GM10266 (cell line): Measurements from ENCODE around the gene SDR42E2.

Experiments used
- DNase-seq: peaks from one replicate; pipeline ENCODE4 v3.0.0; 2012; ENCODE audit errors: extremely low spot score
- CTCF ChIP-seq: IDR thresholded peaks from 2 replicates; pipeline ENCODE4 v1.5.1; 2012; ENCODE audit warnings: mild to moderate bottlenecking, low read depth; ENCODE audit not compliant: control insufficient read depth, insufficient read depth; ENCODE audit errors: missing control alignments

The SDR42E2 gene

GRCh38 chr16:22161999-22162655, at the start of gene SDR42E2:
SDR42E2 (plus strand) TSS chr16:22162506; CDS start chr16:22165583, 3,077 bp downstream.
- no peak for DNase-seq
- no peak for TF ChIP-seq CTCF

- TF ChIP-seq CTCF = no peak
- DNase-seq = no peak
Observed at GRCh38 chr16:22116095-22116700, 46.1 kb upstream of the SDR42E2 start.

- DNase-seq = no peak
- no peak for TF ChIP-seq CTCF
Observed at GRCh38 chr16:22117609-22118008, 44.7 kb upstream of the SDR42E2 start.

- TF ChIP-seq CTCF = no peak
- no peak for DNase-seq
Observed at GRCh38 chr16:22120440-22120839, 41.9 kb upstream of the SDR42E2 start.

- TF ChIP-seq CTCF = no peak
- no peak for DNase-seq
Observed at GRCh38 chr16:22122239-22122638, 40.1 kb upstream of the SDR42E2 start.

GRCh38 chr16:22123146-22123545, 39.2 kb upstream of the SDR42E2 start:
- peak; percentile 23 for TF ChIP-seq CTCF
- DNase-seq = no peak

GRCh38 chr16:22123759-22124490, 38.4 kb upstream of the SDR42E2 start:
- no peak for DNase-seq
- TF ChIP-seq CTCF = no peak
